Neutrophil (primary cell): ENCODE results near the gene TRERF1.
"Not testable (repeated sequence)": the region's sequence is repeated elsewhere in the genome, so short reads cannot be mapped to it uniquely, and the experiment has no call there.

Experiments
- H3K27ac ChIP-seq: fragments of 200-600 bp; sonication (generic); 2 replicates; pipeline ENCODE4 v1.5.1; 2016; ENCODE audit warnings: mild to moderate bottlenecking, moderate library complexity
- H3K27me3 ChIP-seq: fragments of 200-600 bp; sonication (generic); 2 replicates; pipeline ENCODE4 v1.6.0; 2016; ENCODE audit warnings: mild to moderate bottlenecking
- H3K36me3 ChIP-seq: fragments of 200-600 bp; sonication (generic); 2 replicates; pipeline ENCODE4 v1.5.1; 2017
- H3K4me1 ChIP-seq, 2 experiments: fragments of 200-600 bp in 1 of 2; sonication (generic) in 1 of 2; 1 replicate in 1 of 2; 2 replicates in 1 of 2; pipeline versions ENCODE4 v1.5.1 to v1.6.1; 2013 to 2016; ENCODE audit warnings: low read depth in 1 of 2, low read length in 1 of 2, mild to moderate bottlenecking in 1 of 2, moderate library complexity in 1 of 2; ENCODE audit not compliant: control insufficient read depth in 1 of 2, insufficient read depth in 1 of 2
- H3K4me3 ChIP-seq, 2 experiments: fragments of 200-600 bp in 1 of 2; sonication (generic) in 1 of 2; 1 replicate in 1 of 2; 2 replicates in 1 of 2; pipeline ENCODE4 v1.5.1; 2013 to 2016; ENCODE audit warnings: low read depth in 1 of 2, low read length in 1 of 2, mild to moderate bottlenecking in 1 of 2, moderate library complexity in 1 of 2
- H3K9me3 ChIP-seq: fragments of 200-600 bp; sonication (generic); 2 replicates; pipeline ENCODE4 v1.5.1; 2016
- CTCF ChIP-seq: fragments of 200-600 bp; sonication (generic); IDR thresholded peaks from 2 replicates; pipeline ENCODE4 v1.5.1; 2016; ENCODE audit warnings: antibody characterized with exemption

Gene TRERF1

GRCh38 chr6:42197555-42198362 is 254.0 kb downstream of the TRERF1 start:
- TF ChIP-seq CTCF = no peak
- no peak overlapping the region for H3K4me3 ChIP-seq
- H3K4me1 ChIP-seq = no peaks in the 10 kb centered on the region
- no peaks in the 10 kb centered on the region for H3K9me3 ChIP-seq
- peaks cover 2% of the 10 kb centered on the region for H3K36me3 ChIP-seq
- no peaks in the 10 kb centered on the region for H3K27me3 ChIP-seq
- H3K27ac ChIP-seq = no peak overlapping the region

- no peaks in the 10 kb centered on the region for H3K36me3 ChIP-seq
- H3K27me3 ChIP-seq = no peaks in the 10 kb centered on the region
- no peaks in the 10 kb centered on the region for H3K4me1 ChIP-seq
- no peak overlapping the region for H3K27ac ChIP-seq
- H3K4me3 ChIP-seq = no peak overlapping the region
- TF ChIP-seq CTCF = no peak
- no peaks in the 10 kb centered on the region for H3K9me3 ChIP-seq
Measured at GRCh38 chr6:42195415-42195814, 256.3 kb downstream of the TRERF1 start.

GRCh38 chr6:42194056-42194455 is 257.7 kb downstream of the TRERF1 start:
- H3K27ac ChIP-seq = no peak overlapping the region
- H3K36me3 ChIP-seq = no peaks in the 10 kb centered on the region
- H3K27me3 ChIP-seq = no peaks in the 10 kb centered on the region
- H3K4me3 ChIP-seq = no peak overlapping the region
- no peak for TF ChIP-seq CTCF
- H3K9me3 ChIP-seq = no peaks in the 10 kb centered on the region
- H3K4me1 ChIP-seq = no peaks in the 10 kb centered on the region

GRCh38 chr6:42193491-42193894 is 258.2 kb downstream of the TRERF1 start:
- Histone ChIP-seq H3K4me1 (no peaks in the 10 kb centered on the region), H3K27ac (no peak overlapping the region)

GRCh38 chr6:42192385-42192784 is 259.3 kb downstream of the TRERF1 start:
- not testable (repeated sequence) for H3K27ac ChIP-seq, H3K36me3 ChIP-seq, H3K27me3 ChIP-seq, H3K4me3 ChIP-seq, H3K4me1 ChIP-seq, H3K9me3 ChIP-seq

More at GRCh38 chr6:42193491-42193894, 258.2 kb downstream of the TRERF1 start:
- H3K9me3 ChIP-seq = no peaks in the 10 kb centered on the region
- no peaks in the 10 kb centered on the region for H3K27me3 ChIP-seq
- H3K36me3 ChIP-seq = no peaks in the 10 kb centered on the region
- TF ChIP-seq CTCF = no peak
- no peak overlapping the region for H3K4me3 ChIP-seq

- Histone ChIP-seq H3K27ac (no peak overlapping the region), H3K27me3 (no peaks in the 10 kb centered on the region), H3K4me1 (no peaks in the 10 kb centered on the region), H3K36me3 (no peaks in the 10 kb centered on the region), H3K9me3 (no peaks in the 10 kb centered on the region), H3K4me3 (no peak overlapping the region)
- no peak for TF ChIP-seq CTCF
Measured at GRCh38 chr6:42190554-42191183, 261.1 kb downstream of the TRERF1 start.
